Measurements from ENCODE around the gene TEX22. TPM values are rescaled to one million over a fixed set of nuclear protein-coding genes. Genes with fewer than 3 reads are reported as not detected.

The TEX22 gene
- polyA plus RNA-seq, 3 donors: 0.93 to 1.3 (median 1.0) TPM

GRCh38 chr14:105419195-105420091 is 21.1 kb downstream of the TEX22 start, which contains the start of gene MTA1:
Gene MTA1 (plus strand): TSS chr14:105419827. CDS start chr14:105420036, 209 bp downstream.
- no peak for DNase-seq (ENCODE audit: low read depth in 3 of 3, low spot score in 2 of 3)

- no peak for DNase-seq (ENCODE audit: low read depth in 3 of 3, low spot score in 2 of 3)
These were observed 22.0 kb downstream of the TEX22 start for GRCh38 chr14:105420101-105420973.

GRCh38 chr14:105420974-105421674 is 22.8 kb downstream of the TEX22 start:
- DNase-seq (ENCODE audit: low read depth in 3 of 3, low spot score in 2 of 3): no peak

- DNase-seq (ENCODE audit: low read depth in 3 of 3, low spot score in 2 of 3): no peak
These were observed 23.6 kb downstream of the TEX22 start for GRCh38 chr14:105421723-105422615.

GRCh38 chr14:105422695-105423487 is 24.6 kb downstream of the TEX22 start:
- no peak for DNase-seq (ENCODE audit: low read depth in 3 of 3, low spot score in 2 of 3)

GRCh38 chr14:105423488-105424195 is 25.3 kb downstream of the TEX22 start:
- DNase-seq (ENCODE audit: low read depth in 3 of 3, low spot score in 2 of 3): no peak

- DNase-seq (ENCODE audit: low read depth in 3 of 3, low spot score in 2 of 3): no peak
These were observed 26.5 kb downstream of the TEX22 start for GRCh38 chr14:105424861-105425260.

GRCh38 chr14:105425823-105426247 is 27.5 kb downstream of the TEX22 start:
- DNase-seq (ENCODE audit: low read depth in 3 of 3, low spot score in 2 of 3): no peak

GRCh38 chr14:105426416-105427130 is 28.2 kb downstream of the TEX22 start:
- DNase-seq (ENCODE audit: low read depth in 3 of 3, low spot score in 2 of 3): no peak

GRCh38 chr14:105427412-105427811 is 29.1 kb downstream of the TEX22 start:
- DNase-seq (ENCODE audit: low read depth in 3 of 3, low spot score in 2 of 3): no peak

- DNase-seq (ENCODE audit: low read depth in 3 of 3, low spot score in 2 of 3): no peak
These were observed 29.7 kb downstream of the TEX22 start for GRCh38 chr14:105427936-105428485.

GRCh38 chr14:105430042-105430441 is 31.7 kb downstream of the TEX22 start:
- no peak for DNase-seq (ENCODE audit: low read depth in 3 of 3, low spot score in 2 of 3)

GRCh38 chr14:105430565-105430964 is 32.2 kb downstream of the TEX22 start:
- no peak for DNase-seq (ENCODE audit: low read depth in 3 of 3, low spot score in 2 of 3)

- DNase-seq (ENCODE audit: low read depth in 3 of 3, low spot score in 2 of 3): no peak
These were observed 32.9 kb downstream of the TEX22 start for GRCh38 chr14:105431256-105431655.

- DNase-seq (ENCODE audit: low read depth in 3 of 3, low spot score in 2 of 3): no peak
These were observed 34.3 kb downstream of the TEX22 start for GRCh38 chr14:105432657-105433056.

- no peak for DNase-seq (ENCODE audit: low read depth in 3 of 3, low spot score in 2 of 3)
These were observed 34.8 kb downstream of the TEX22 start for GRCh38 chr14:105433161-105433605.

- no peak for DNase-seq (ENCODE audit: low read depth in 3 of 3, low spot score in 2 of 3)
These were observed 38.1 kb downstream of the TEX22 start for GRCh38 chr14:105436402-105436801.
